Mammary epithelial cell (primary cell): ENCODE results near the gene HIBADH.

Source experiments
- CTCF ChIP-seq, 2 donors: IDR thresholded peaks in 1 of 2; conservative IDR thresholded peaks in 1 of 2; 2 replicates each; pipeline ENCODE4 v1.5.1; 2011 to 2012; ENCODE audit warnings: inconsistent platforms in 2 of 2, low read length in 2 of 2, mild to moderate bottlenecking in 2 of 2, control low read depth in 1 of 2, low read depth in 1 of 2; ENCODE audit not compliant: insufficient read depth in 1 of 2; ENCODE audit errors: extremely low read depth in 1 of 2
- EZH2 ChIP-seq: IDR thresholded peaks from 2 replicates; pipeline ENCODE4 v1.6.1; 2012; ENCODE audit warnings: low read length, inconsistent platforms, borderline replicate concordance

DNA sequence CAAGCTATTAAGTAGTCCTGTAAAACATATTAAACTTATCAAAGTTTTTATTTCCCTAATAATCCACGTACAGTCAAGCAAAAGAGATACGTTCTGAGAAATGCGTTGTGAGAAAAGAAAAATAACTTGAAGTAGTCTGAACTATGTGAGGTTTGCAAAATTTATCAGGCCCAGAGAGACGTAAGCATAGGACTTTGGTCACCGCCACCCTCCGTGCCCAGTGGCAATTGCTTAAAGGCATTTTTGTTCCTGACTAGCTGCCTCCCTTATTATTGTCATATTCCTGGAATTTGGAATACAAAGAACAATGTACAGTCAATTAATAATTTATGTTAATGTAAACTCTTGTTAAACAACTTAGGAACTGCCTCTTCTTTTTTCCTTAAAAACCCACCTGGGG is 22.8 kb downstream of the HIBADH start:
- no peak for TF ChIP-seq CTCF (conservative IDR thresholded peaks at IDR 0.05 in 1 of 2, IDR thresholded peaks at IDR 0.05 in 1 of 2; ENCODE audit: extremely low read depth in 1 of 2, insufficient read depth in 1 of 2, low read depth in 1 of 2, low read length in 2 of 2)
- TF ChIP-seq EZH2, result no peak
